Natural killer cell (primary cell): ENCODE data around the gene ALK. TPM values are rescaled to one million over a fixed set of nuclear protein-coding genes. Genes with fewer than 3 reads are reported as not detected.

ENCODE experiments used
- ATAC-seq, 3 donors: fragments of 150-1000 bp in 2 of 3; fragments of 200-7000 bp in 1 of 3; cut with Tn5 transposase; 1 replicate in 1 of 3; 2 replicates in 2 of 3; pipeline ENCODE4 v1.10.0; 2021; ENCODE audit warnings: mild to moderate bottlenecking in 2 of 3, moderate library complexity in 2 of 3
- DNase-seq, 2 donors: peaks; one replicate each; pipeline versions ENCODE4 v3.0.0 to v3.0.0-alpha.2; 2013 to 2021; ENCODE audit warnings: mixed read lengths in 1 of 2
- H3K27ac ChIP-seq: one replicate; pipeline ENCODE4 v1.5.1; 2013; ENCODE audit warnings: mild to moderate bottlenecking, low read length
- H3K27me3 ChIP-seq: one replicate; pipeline ENCODE4 v1.6.1; 2013; ENCODE audit warnings: low read length; ENCODE audit not compliant: control insufficient read depth, insufficient read depth
- H3K36me3 ChIP-seq: one replicate; pipeline ENCODE4 v1.6.1; 2013; ENCODE audit warnings: low read length; ENCODE audit not compliant: control insufficient read depth, insufficient read depth
- H3K4me1 ChIP-seq: one replicate; pipeline ENCODE4 v1.6.1; 2013; ENCODE audit warnings: low read length; ENCODE audit not compliant: control insufficient read depth, insufficient read depth
- H3K4me3 ChIP-seq: one replicate; pipeline ENCODE4 v1.5.1; 2013; ENCODE audit warnings: low read length
- H3K9me3 ChIP-seq: one replicate; pipeline ENCODE4 v1.6.1; 2013; ENCODE audit warnings: low read length; ENCODE audit not compliant: control insufficient read depth, insufficient read depth
- H3K27ac Mint-ChIP-seq, 2 donors: one replicate each; pipeline ENCODE4 v1.8.0; 2022; ENCODE audit warnings: mild to moderate bottlenecking in 2 of 2, mixed read lengths in 2 of 2, moderate library complexity in 1 of 2
- H3K27me3 Mint-ChIP-seq, 2 donors: one replicate each; pipeline ENCODE4 v1.8.0; 2022; ENCODE audit warnings: low read depth in 2 of 2, mixed read lengths in 2 of 2
- H3K36me3 Mint-ChIP-seq: one replicate; pipeline ENCODE4 v1.8.0; 2022; ENCODE audit warnings: mixed read lengths
- H3K4me1 Mint-ChIP-seq, 2 donors: one replicate each; pipeline ENCODE4 v1.8.0; 2022; ENCODE audit warnings: mixed read lengths in 2 of 2
- H3K4me3 Mint-ChIP-seq: one replicate; pipeline ENCODE4 v1.8.0; 2022; ENCODE audit warnings: mild to moderate bottlenecking, moderate library complexity, mixed read lengths
- H3K9me3 Mint-ChIP-seq, 2 donors: one replicate each; pipeline ENCODE4 v1.8.0; 2022; ENCODE audit warnings: mixed read lengths in 2 of 2
- WGBS: methylation state at CpG from one replicate; pipeline ENCODE4 v1.1.7; 2013; ENCODE audit warnings: missing lambda C conversion rate; ENCODE audit not compliant: insufficient coverage; 5-methylcytosine and 5-hydroxymethylcytosine counted together
- intact Hi-C: fragments of 100-400 bp; cut with micrococcal nuclease; formaldehyde crosslinking; loops from one replicate; pipeline ENCODE4 v1.14.2; 2022
- total RNA-seq, 4 donors: library from RNA; stranded (reverse); fragments of 120-200 nt in 1 of 4; gene quantifications; one replicate each; pipeline versions ENCODE4 v1.2.3 to v1.2.4, GENCODE V29; 2013 to 2022
- TF ChIP-seq, protein P1 (sequence below): fragments of 200-600 bp; IDR thresholded peaks from one replicate; pipeline ENCODE4 v1.8.0; 2022; ENCODE audit warnings: antibody characterized with exemption

ALK gene
- total RNA-seq, 3 donors from 2014 or later (not counting 1 experiment from before 2014, with no cell fraction given): not detected

- Mint-ChIP-seq H3K27ac (no peak overlapping the region), H3K4me1 (peaks cover 0 to 5% of the 10 kb centered on the region in 2 donors), H3K27me3 (peaks cover 8% of the 10 kb centered on the region in 2 donors), H3K9me3 (no peaks in the 10 kb centered on the region), H3K36me3 (no peaks in the 10 kb centered on the region), H3K4me3 (no peak overlapping the region)
- WGBS: 98% methylated on average over 5 of the region's 5 CpGs
- TF ChIP-seq, protein P1, sequence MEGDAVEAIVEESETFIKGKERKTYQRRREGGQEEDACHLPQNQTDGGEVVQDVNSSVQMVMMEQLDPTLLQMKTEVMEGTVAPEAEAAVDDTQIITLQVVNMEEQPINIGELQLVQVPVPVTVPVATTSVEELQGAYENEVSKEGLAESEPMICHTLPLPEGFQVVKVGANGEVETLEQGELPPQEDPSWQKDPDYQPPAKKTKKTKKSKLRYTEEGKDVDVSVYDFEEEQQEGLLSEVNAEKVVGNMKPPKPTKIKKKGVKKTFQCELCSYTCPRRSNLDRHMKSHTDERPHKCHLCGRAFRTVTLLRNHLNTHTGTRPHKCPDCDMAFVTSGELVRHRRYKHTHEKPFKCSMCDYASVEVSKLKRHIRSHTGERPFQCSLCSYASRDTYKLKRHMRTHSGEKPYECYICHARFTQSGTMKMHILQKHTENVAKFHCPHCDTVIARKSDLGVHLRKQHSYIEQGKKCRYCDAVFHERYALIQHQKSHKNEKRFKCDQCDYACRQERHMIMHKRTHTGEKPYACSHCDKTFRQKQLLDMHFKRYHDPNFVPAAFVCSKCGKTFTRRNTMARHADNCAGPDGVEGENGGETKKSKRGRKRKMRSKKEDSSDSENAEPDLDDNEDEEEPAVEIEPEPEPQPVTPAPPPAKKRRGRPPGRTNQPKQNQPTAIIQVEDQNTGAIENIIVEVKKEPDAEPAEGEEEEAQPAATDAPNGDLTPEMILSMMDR: no peak
- ATAC-seq (no peak), DNase-seq (no peak)
- no peaks in the 10 kb centered on the region for H3K9me3 ChIP-seq
- no peaks in the 10 kb centered on the region for H3K4me1 ChIP-seq
- no peak overlapping the region for H3K4me3 ChIP-seq
- intact Hi-C loops: no loop called here
- H3K36me3 ChIP-seq: no peaks in the 10 kb centered on the region
- H3K27ac ChIP-seq: no peak overlapping the region
- H3K27me3 ChIP-seq: no peaks in the 10 kb centered on the region
Observed at GRCh38 chr2:29405266-29405665, 516.1 kb downstream of the ALK start.

DNA sequence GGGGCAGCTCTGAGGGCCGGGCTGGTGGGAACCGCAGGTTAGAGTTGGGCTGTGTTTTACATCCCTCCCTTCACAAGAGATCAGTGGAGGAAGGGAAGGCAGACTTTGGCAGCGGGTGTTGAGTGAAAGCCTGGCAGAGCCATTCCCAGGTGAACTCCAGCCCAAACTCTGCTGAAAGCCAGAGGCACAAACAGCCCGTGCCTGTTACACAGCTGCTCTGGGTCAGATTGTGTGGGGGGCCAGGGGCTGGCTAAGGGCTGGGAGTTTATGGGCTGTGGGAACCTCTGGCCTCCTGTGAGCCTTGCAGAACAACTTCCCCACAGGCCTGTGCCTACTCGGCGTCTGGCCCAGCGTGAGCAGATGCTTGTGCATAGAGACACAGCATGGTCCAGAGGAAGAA is 519.4 kb downstream of the ALK start:
- TF ChIP-seq, protein P1: no peak
- DNase-seq: no peak
- no peaks in the 10 kb centered on the region for H3K4me1 ChIP-seq
- H3K27ac ChIP-seq: no peak overlapping the region
- H3K27me3 Mint-ChIP-seq: peaks cover 3 to 8% of the 10 kb centered on the region in 2 donors
- no peak overlapping the region for H3K4me3 Mint-ChIP-seq
- no peaks in the 10 kb centered on the region for H3K9me3 ChIP-seq
- no peaks in the 10 kb centered on the region for H3K36me3 ChIP-seq
- peaks cover 0 to 5% of the 10 kb centered on the region in 2 donors for H3K4me1 Mint-ChIP-seq
- 95% methylated on average over 7 of the region's 7 CpGs for WGBS
- ATAC-seq: no peak
- intact Hi-C loops: no loop called here
- no peaks in the 10 kb centered on the region for H3K27me3 ChIP-seq
- H3K36me3 Mint-ChIP-seq: no peaks in the 10 kb centered on the region
- no peak overlapping the region for H3K4me3 ChIP-seq
- H3K9me3 Mint-ChIP-seq: no peaks in the 10 kb centered on the region
- H3K27ac Mint-ChIP-seq: no peak overlapping the region

GRCh38 chr2:29400930-29401653 is 520.3 kb downstream of the ALK start:
- intact Hi-C loops: no loop called here
- H3K4me1 ChIP-seq: no peaks in the 10 kb centered on the region
- H3K4me1 Mint-ChIP-seq: peaks cover 0 to 5% of the 10 kb centered on the region in 2 donors
- H3K27ac Mint-ChIP-seq: no peak overlapping the region
- no CpG with 5 or more reads among the region's 5 CpGs for WGBS
- H3K27ac ChIP-seq: no peak overlapping the region
- ATAC-seq: no peak
- H3K36me3 Mint-ChIP-seq: no peaks in the 10 kb centered on the region
- no peaks in the 10 kb centered on the region for H3K9me3 ChIP-seq
- H3K4me3 ChIP-seq: no peak overlapping the region
- DNase-seq: no peak
- no peaks in the 10 kb centered on the region for H3K9me3 Mint-ChIP-seq
- TF ChIP-seq, protein P1: no peak
- no peaks in the 10 kb centered on the region for H3K36me3 ChIP-seq
- H3K4me3 Mint-ChIP-seq: no peak overlapping the region
- H3K27me3 ChIP-seq: no peaks in the 10 kb centered on the region
- peaks cover 3 to 8% of the 10 kb centered on the region in 2 donors for H3K27me3 Mint-ChIP-seq
